ENCODE data around the gene PRIMPOL. TPM values are rescaled to one million over a fixed set of nuclear protein-coding genes. Genes with fewer than 3 reads are reported as not detected.
"Not testable (repeated sequence)": the region's sequence is repeated elsewhere in the genome, so short reads cannot be mapped to it uniquely, and the experiment has no call there.

PRIMPOL gene
- total RNA-seq, 4 donors from 2014 or later = 13.4 to 22.8 (median 16.6) TPM

- H3K27ac ChIP-seq (replicated peaks in 1 of 4) = peak within 1 kb of the TSS; percentile 61 to 73 (median 69)
- peaks cover 0 to 4% (median 0%) of the 10 kb centered on the region in 4 donors for H3K27me3 ChIP-seq
- WGBS = under 1% methylated on average over 22 of the region's 69 CpGs
- H3K4me3 ChIP-seq = peak within 1 kb of the TSS; percentile 73 to 87 (median 80)
- peaks cover 11 to 19% (median 18%) of the 10 kb centered on the region in 4 donors for H3K4me1 ChIP-seq
- peak; percentile 70 for TF ChIP-seq POLR2A (IDR thresholded peaks at IDR 0.05; ENCODE audit: low read depth)
- TF ChIP-seq POLR2AphosphoS5 (IDR thresholded peaks at IDR 0.05) = peak; percentile 77 to 89
- TF ChIP-seq EP300 (IDR thresholded peaks at IDR 0.05) = no peak
- TF ChIP-seq, protein P1, sequence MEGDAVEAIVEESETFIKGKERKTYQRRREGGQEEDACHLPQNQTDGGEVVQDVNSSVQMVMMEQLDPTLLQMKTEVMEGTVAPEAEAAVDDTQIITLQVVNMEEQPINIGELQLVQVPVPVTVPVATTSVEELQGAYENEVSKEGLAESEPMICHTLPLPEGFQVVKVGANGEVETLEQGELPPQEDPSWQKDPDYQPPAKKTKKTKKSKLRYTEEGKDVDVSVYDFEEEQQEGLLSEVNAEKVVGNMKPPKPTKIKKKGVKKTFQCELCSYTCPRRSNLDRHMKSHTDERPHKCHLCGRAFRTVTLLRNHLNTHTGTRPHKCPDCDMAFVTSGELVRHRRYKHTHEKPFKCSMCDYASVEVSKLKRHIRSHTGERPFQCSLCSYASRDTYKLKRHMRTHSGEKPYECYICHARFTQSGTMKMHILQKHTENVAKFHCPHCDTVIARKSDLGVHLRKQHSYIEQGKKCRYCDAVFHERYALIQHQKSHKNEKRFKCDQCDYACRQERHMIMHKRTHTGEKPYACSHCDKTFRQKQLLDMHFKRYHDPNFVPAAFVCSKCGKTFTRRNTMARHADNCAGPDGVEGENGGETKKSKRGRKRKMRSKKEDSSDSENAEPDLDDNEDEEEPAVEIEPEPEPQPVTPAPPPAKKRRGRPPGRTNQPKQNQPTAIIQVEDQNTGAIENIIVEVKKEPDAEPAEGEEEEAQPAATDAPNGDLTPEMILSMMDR (IDR thresholded peaks at IDR 0.05) = peak in 1 of 3 experiments; percentile 41
- intact Hi-C loops (cut with DNase I) = loop anchor here (5.0 kb wide), 1 partner anchor 82 kb away; no protein-coding TSS in a partner anchor
- H3K9me3 ChIP-seq = no peaks in the 10 kb centered on the region
- DNase-seq (ENCODE audit: extremely low spot score) = peak; percentile 97
- H3K36me3 ChIP-seq = no peaks in the 10 kb centered on the region
Measured at GRCh38 chr4:184733654-184734524, 84.4 kb downstream of the PRIMPOL start, which contains the start of gene CENPU. CENPU (minus strand) TSS chr4:184734096; CDS start chr4:184734062, 34 bp downstream.

- peak overlapping the region in 1 of 4 donors; percentile 61 for H3K27ac ChIP-seq (replicated peaks in 1 of 4)
- 65% methylated on average over 6 of the region's 6 CpGs for WGBS
Measured at GRCh38 chr4:184734758-184735157, 85.2 kb downstream of the PRIMPOL start.

GRCh38 chr4:184739575-184739974 lies 90.0 kb downstream of the PRIMPOL start:
- H3K9me3 ChIP-seq; H3K36me3 ChIP-seq; H3K27ac ChIP-seq (replicated peaks in 1 of 4); H3K4me1 ChIP-seq; DNase-seq (ENCODE audit: extremely low spot score); intact Hi-C loops (cut with DNase I); H3K27me3 ChIP-seq; H3K4me3 ChIP-seq: not testable (repeated sequence)
- 56% methylated on average over 1 of the region's 1 CpG for WGBS

More at GRCh38 chr4:184734758-184735157, 85.2 kb downstream of the PRIMPOL start:
- Histone ChIP-seq H3K27me3 (peaks cover 0 to 4% (median 0%) of the 10 kb centered on the region in 4 donors), H3K4me1 (peaks cover 11 to 19% (median 17%) of the 10 kb centered on the region in 4 donors), H3K36me3 (no peaks in the 10 kb centered on the region), H3K4me3 (peak overlapping the region; percentile 73 to 87 (median 80)), H3K9me3 (no peaks in the 10 kb centered on the region)
- DNase-seq (ENCODE audit: extremely low spot score) = no peak
- no peak for TF ChIP-seq POLR2A (IDR thresholded peaks at IDR 0.05; ENCODE audit: low read depth)
- TF ChIP-seq, protein P1 (IDR thresholded peaks at IDR 0.05) = no peak
- TF ChIP-seq POLR2AphosphoS5 (IDR thresholded peaks at IDR 0.05) = no peak
- TF ChIP-seq EP300 (IDR thresholded peaks at IDR 0.05) = no peak
- intact Hi-C loops (cut with DNase I) = loop anchor here (5.0 kb wide), 1 partner anchor 82 kb away; no protein-coding TSS in a partner anchor

- TF ChIP-seq POLR2AphosphoS5 (IDR thresholded peaks at IDR 0.05) (no peak), EP300 (IDR thresholded peaks at IDR 0.05) (no peak), POLR2A (IDR thresholded peaks at IDR 0.05; ENCODE audit: low read depth) (no peak)
- TF ChIP-seq, protein P1 (IDR thresholded peaks at IDR 0.05) = no peak
Measured at GRCh38 chr4:184740980-184741391, 91.4 kb downstream of the PRIMPOL start.

DNA sequence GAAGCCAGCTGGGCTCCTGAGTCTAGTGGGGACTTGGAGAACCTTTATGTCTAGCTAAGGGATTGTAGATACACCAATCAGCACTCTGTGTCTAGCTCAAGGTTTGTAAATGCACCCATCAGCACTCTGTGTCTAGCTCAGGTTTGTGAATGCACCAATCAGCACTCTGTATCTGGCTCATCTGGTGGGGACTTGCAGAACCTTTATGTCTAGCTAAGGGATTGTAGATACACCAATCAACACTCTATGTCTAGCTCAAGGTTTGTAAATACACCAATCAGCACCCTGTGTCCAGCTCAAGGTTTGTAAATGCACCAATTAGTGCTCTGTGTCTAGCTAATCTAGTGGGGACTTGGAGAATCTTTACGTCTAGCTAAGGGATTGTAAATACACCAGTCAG lies 92.1 kb downstream of the PRIMPOL start:
- H3K4me3 ChIP-seq; H3K36me3 ChIP-seq; H3K27me3 ChIP-seq; DNase-seq (ENCODE audit: extremely low spot score); H3K9me3 ChIP-seq; H3K27ac ChIP-seq (replicated peaks in 1 of 4): not testable (repeated sequence)
- intact Hi-C loops (cut with DNase I) = loop anchor here (2.0 to 10.0 kb wide), 2 partner anchors 85 to 353 kb away; no protein-coding TSS in a partner anchor
- 82% methylated on average over 1 of the region's 1 CpG for WGBS
- peaks cover 7 to 12% (median 11%) of the 10 kb centered on the region in 4 donors for H3K4me1 ChIP-seq

More at GRCh38 chr4:184740980-184741391, 91.4 kb downstream of the PRIMPOL start:
- DNase-seq (ENCODE audit: extremely low spot score) = no peak
- no peaks in the 10 kb centered on the region for H3K9me3 ChIP-seq
- 98% methylated on average over 8 of the region's 20 CpGs for WGBS
- H3K36me3 ChIP-seq = no peaks in the 10 kb centered on the region
- peaks cover under 1 to 6% (median 4%) of the 10 kb centered on the region in 4 donors for H3K4me1 ChIP-seq
- intact Hi-C loops (cut with DNase I) = loop anchor here (10.0 kb wide), 1 partner anchor 354 kb away; no protein-coding TSS in a partner anchor
- no peak overlapping the region for H3K4me3 ChIP-seq
- no peak overlapping the region for H3K27ac ChIP-seq (replicated peaks in 1 of 4)
- H3K27me3 ChIP-seq = no peaks in the 10 kb centered on the region

Data from esophagus muscularis mucosa (tissue), 4 donors.